Loucy (cell line): ENCODE data around the gene CCDC92B.
A peak's percentile ranks its signal among the peaks of the same experiment; 100 is the strongest.

Source experiments
- H2AFZ ChIP-seq: fragments of 200-600 bp; sonication (generic); 2 replicates; pipeline ENCODE4 v1.6.0; 2016; ENCODE audit warnings: antibody characterized with exemption, mild to moderate bottlenecking, low read length, moderate library complexity
- H3F3A ChIP-seq: fragments of 200-600 bp; 2 replicates; pipeline ENCODE4 v1.6.0; 2016; ENCODE audit warnings: antibody characterized with exemption, low read depth, mild to moderate bottlenecking
- H3K27me3 ChIP-seq: fragments of 200-600 bp; sonication (generic); 2 replicates; pipeline ENCODE4 v1.6.1; 2014; ENCODE audit warnings: low read length, mild to moderate bottlenecking; ENCODE audit not compliant: insufficient read depth, poor library complexity, severe bottlenecking
- H3K36me3 ChIP-seq: fragments of 200-600 bp; sonication (generic); 2 replicates; pipeline ENCODE4 v1.6.1; 2016; ENCODE audit warnings: low read length; ENCODE audit not compliant: insufficient read depth
- H3K4me1 ChIP-seq: fragments of 200-600 bp; sonication (generic); 2 replicates; pipeline ENCODE4 v1.5.1; 2014; ENCODE audit warnings: low read length, mild to moderate bottlenecking; ENCODE audit not compliant: insufficient read depth, poor library complexity, severe bottlenecking
- H3K4me2 ChIP-seq: fragments of 200-600 bp; sonication (generic); 2 replicates; pipeline ENCODE4 v1.6.0; 2014; ENCODE audit warnings: antibody characterized with exemption, low read length, low read depth, mild to moderate bottlenecking; ENCODE audit not compliant: poor library complexity, severe bottlenecking
- H3K4me3 ChIP-seq: fragments of 200-600 bp; sonication (generic); 2 replicates; pipeline ENCODE4 v1.5.1; 2014; ENCODE audit warnings: low read length, mild to moderate bottlenecking, mixed read lengths; ENCODE audit not compliant: poor library complexity, severe bottlenecking
- H3K79me2 ChIP-seq: fragments of 200-600 bp; sonication (generic); 2 replicates; pipeline ENCODE4 v1.6.1; 2014; ENCODE audit warnings: low read length; ENCODE audit not compliant: insufficient read depth
- H3K9ac ChIP-seq: fragments of 200-600 bp; sonication (generic); 2 replicates; pipeline ENCODE4 v1.6.0; 2014; ENCODE audit warnings: mild to moderate bottlenecking, low read depth, low read length, moderate library complexity; ENCODE audit not compliant: poor library complexity, severe bottlenecking
- H3K9me2 ChIP-seq: fragments of 200-600 bp; sonication (generic); replicated peaks from 2 replicates; pipeline ENCODE4 v1.6.1; 2016; ENCODE audit warnings: low read depth, low read length, mixed read lengths
- H3K9me3 ChIP-seq: fragments of 200-600 bp; sonication (generic); 2 replicates; pipeline ENCODE4 v1.6.1; 2014; ENCODE audit warnings: mild to moderate bottlenecking, antibody characterized with exemption, low read length, low read depth; ENCODE audit not compliant: insufficient read depth
- H4K20me1 ChIP-seq: fragments of 200-600 bp; sonication (generic); 2 replicates; pipeline ENCODE4 v1.6.0; 2014; ENCODE audit warnings: antibody characterized with exemption, low read length, mild to moderate bottlenecking; ENCODE audit not compliant: insufficient read depth, poor library complexity, severe bottlenecking
- EZH2phosphoT487 ChIP-seq: fragments of 200-600 bp; IDR thresholded peaks from 2 replicates; pipeline ENCODE4 v1.6.1; 2018; ENCODE audit warnings: antibody characterized with exemption, mild to moderate bottlenecking, moderate library complexity, borderline replicate concordance
- TF ChIP-seq, protein P1 (sequence below): fragments of 200-600 bp; sonication (generic); conservative IDR thresholded peaks from 2 replicates; pipeline ENCODE4 v1.5.1; 2014; ENCODE audit warnings: mild to moderate bottlenecking, antibody characterized with exemption, low read length

CCDC92B gene

DNA sequence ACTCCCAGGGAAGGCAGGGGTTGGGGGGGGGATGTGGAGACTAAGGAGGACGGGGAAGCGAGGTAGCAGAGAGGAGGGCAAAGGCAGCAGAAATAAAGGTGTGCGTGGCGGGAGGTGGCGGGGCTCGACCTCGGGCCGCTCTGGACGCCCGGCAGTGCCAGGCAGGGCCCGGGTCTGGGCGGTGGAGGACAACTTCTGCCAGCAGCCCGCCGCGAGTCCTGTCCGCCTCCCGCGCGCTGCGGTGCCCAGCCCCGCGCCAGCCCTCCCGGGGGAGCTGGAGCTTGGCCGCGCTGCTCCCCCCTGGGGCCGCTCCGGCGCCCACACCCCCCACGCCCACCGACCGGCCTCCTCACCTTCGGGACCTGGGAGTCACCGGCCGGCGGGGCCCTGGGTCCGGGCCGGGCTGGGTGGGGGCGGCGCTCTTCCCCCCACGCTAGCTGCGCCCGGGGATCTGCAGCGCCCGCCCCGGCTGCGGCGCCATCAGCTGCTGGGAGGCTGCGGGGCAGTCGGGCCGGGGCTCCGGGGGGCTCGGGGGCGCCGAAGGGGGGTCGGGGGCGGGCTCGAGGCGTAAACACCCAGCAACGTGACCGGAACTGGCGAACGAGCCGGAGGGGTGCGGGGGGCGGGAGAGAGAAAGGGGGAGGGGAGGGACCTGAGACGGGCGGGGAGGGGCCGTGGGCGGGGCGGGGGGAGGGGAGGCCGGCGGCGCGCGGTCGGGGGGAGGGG lies at the start of gene CCDC92B:
TSS of gene CCDC92B (minus strand) at position 595 of the 726 bp plus-strand sequence. CDS start 14,507 bp downstream, outside the sequence.
- Histone ChIP-seq H3K4me1 (no peaks in the 10 kb centered on the region), H3K9me2 (no peaks in the 10 kb centered on the region), H3K4me2 (no peak within 1 kb of the TSS), H3K4me3 (no peak within 1 kb of the TSS), H3K36me3 (no peaks in the 10 kb centered on the region), H3K79me2 (no peaks in the 10 kb centered on the region), H2AFZ (no peak within 1 kb of the TSS), H3F3A (no peaks in the 10 kb centered on the region), H3K9ac (no peak within 1 kb of the TSS), H4K20me1 (peaks cover 4% of the 10 kb centered on the region), H3K27me3 (no peaks in the 10 kb centered on the region), H3K9me3 (no peaks in the 10 kb centered on the region)
- TF ChIP-seq, protein P1, sequence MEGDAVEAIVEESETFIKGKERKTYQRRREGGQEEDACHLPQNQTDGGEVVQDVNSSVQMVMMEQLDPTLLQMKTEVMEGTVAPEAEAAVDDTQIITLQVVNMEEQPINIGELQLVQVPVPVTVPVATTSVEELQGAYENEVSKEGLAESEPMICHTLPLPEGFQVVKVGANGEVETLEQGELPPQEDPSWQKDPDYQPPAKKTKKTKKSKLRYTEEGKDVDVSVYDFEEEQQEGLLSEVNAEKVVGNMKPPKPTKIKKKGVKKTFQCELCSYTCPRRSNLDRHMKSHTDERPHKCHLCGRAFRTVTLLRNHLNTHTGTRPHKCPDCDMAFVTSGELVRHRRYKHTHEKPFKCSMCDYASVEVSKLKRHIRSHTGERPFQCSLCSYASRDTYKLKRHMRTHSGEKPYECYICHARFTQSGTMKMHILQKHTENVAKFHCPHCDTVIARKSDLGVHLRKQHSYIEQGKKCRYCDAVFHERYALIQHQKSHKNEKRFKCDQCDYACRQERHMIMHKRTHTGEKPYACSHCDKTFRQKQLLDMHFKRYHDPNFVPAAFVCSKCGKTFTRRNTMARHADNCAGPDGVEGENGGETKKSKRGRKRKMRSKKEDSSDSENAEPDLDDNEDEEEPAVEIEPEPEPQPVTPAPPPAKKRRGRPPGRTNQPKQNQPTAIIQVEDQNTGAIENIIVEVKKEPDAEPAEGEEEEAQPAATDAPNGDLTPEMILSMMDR, result no peak
- TF ChIP-seq EZH2phosphoT487, result no peak

DNA sequence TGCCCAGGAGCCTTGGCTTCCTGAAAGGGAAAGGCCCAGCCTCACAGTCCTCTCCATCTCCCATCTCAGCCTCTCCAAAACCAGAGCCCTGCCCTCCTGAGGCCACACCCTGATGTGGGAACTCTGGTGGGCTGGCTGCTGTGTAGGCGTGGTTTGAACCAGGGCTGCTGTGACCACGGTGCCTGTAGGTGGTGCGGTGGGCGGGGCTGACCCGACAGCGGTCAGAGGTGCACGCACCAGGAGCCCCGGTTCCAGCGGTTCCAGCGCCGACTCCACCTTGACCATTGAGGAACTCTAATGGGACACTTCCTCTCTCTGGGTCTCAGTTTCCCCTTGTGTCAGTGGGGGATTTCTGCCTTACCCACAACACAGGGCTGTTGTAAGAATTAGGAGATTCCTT lies 49.2 kb upstream of the CCDC92B start:
- H3K36me3 ChIP-seq, result peaks cover 12% of the 10 kb centered on the region; the same call in 1 of the 2 replicates
- H3K4me2 ChIP-seq, result peak overlapping the region; percentile 92
- peak overlapping the region; percentile 79 for H3K4me3 ChIP-seq
- no peaks in the 10 kb centered on the region for H3F3A ChIP-seq
- H3K9me3 ChIP-seq, result no peaks in the 10 kb centered on the region
- H2AFZ ChIP-seq, result no peak overlapping the region
- no peaks in the 10 kb centered on the region for H3K27me3 ChIP-seq
- peaks cover 51% of the 10 kb centered on the region for H3K4me1 ChIP-seq
- peak overlapping the region; percentile 83 for H3K9ac ChIP-seq
- no peaks in the 10 kb centered on the region for H3K9me2 ChIP-seq
- TF ChIP-seq EZH2phosphoT487, result no peak
- TF ChIP-seq, protein P1, result no peak
- peaks cover 39% of the 10 kb centered on the region for H4K20me1 ChIP-seq
- peaks cover 91% of the 10 kb centered on the region for H3K79me2 ChIP-seq

DNA sequence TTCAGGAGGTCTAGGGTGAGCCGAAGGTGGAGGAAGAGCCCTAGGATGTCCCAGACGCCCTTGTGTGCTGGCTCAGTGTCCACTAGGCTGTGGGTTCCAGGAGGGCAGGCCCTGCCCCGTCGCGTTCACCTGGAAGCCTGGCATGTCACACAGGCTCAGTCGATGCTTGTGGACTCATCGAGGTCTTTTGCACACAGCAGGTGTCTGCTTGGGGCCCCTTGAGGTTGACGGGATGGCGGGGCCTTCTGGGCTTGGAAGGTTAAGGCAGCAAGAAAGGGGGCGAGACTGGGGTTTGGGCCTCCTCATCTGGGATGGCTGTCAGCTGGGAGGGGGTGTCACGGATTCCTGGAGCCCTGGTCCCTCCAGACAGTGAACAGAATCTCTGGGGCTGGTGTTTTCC lies 48.7 kb upstream of the CCDC92B start:
- H3K27me3 ChIP-seq, result no peaks in the 10 kb centered on the region
- no peak for TF ChIP-seq EZH2phosphoT487
- TF ChIP-seq, protein P1, result no peak
- peak overlapping the region; percentile 83 for H3K9ac ChIP-seq
- no peak overlapping the region for H2AFZ ChIP-seq
- peak overlapping the region; percentile 92 for H3K4me2 ChIP-seq
- H3K9me2 ChIP-seq, result no peaks in the 10 kb centered on the region
- no peaks in the 10 kb centered on the region for H3K9me3 ChIP-seq
- H3K4me3 ChIP-seq, result peak overlapping the region; percentile 79
- H4K20me1 ChIP-seq, result peaks cover 37% of the 10 kb centered on the region
- H3K4me1 ChIP-seq, result peaks cover 55% of the 10 kb centered on the region
- H3F3A ChIP-seq, result no peaks in the 10 kb centered on the region
- H3K36me3 ChIP-seq, result peaks cover 10% of the 10 kb centered on the region; the same call in 1 of the 2 replicates
- peaks cover 91% of the 10 kb centered on the region for H3K79me2 ChIP-seq
